HCT116 (cell line): ENCODE results near the gene KIAA2012. TPM values are rescaled to one million over a fixed set of nuclear protein-coding genes. Genes with fewer than 3 reads are reported as not detected.

ENCODE experiments used
- ATAC-seq: fragments of 200-7000 bp; cut with Tn5 transposase; 2 replicates; pipeline ENCODE4 v1.9.1; 2020; ENCODE audit warnings: mild to moderate bottlenecking, moderate library complexity
- BruUV-seq: library from RNA; stranded (reverse); fragments of 400-500 nt; replicated peaks from 2 replicates; lab custom pipeline; 2021; lab: Mats Ljungman, UMichigan
- CTCF ChIA-PET: fragments of 300-600 bp; sonication (Branson Sonifier 250); formaldehyde crosslinking; loops from one replicate; lab custom pipeline; 2021; ENCODE audit warnings: antibody characterized with exemption; lab: Charles Lee
- POLR2A ChIA-PET: fragments of 300-600, 350-600 bp; sonication (Branson Sonifier 250); formaldehyde crosslinking; loops from one replicate; lab custom pipeline; 2021; ENCODE audit warnings: antibody characterized with exemption; lab: Charles Lee
- RAD21 ChIA-PET, 2 experiments: fragments of 300-600 bp; sonication (Branson Sonifier 250); formaldehyde crosslinking; loops; one replicate each; lab custom pipeline; 2023; ENCODE audit warnings: low total read pairs in 2 of 2; ENCODE audit not compliant: uncharacterized antibody in 2 of 2, unreplicated experiment in 2 of 2, low non-redundant PET in 1 of 2; lab: Charles Lee
- DNase-seq: peaks from one replicate; pipeline ENCODE4 v3.0.0-alpha.2; 2010; ENCODE audit warnings: low read depth, low spot score
- H2AFZ ChIP-seq: fragments of 200-600 bp; shearing (Covaris generic), sonication (generic); 2 replicates; pipeline ENCODE4 v1.6.1; 2017; ENCODE audit warnings: low read depth, mixed run types, mixed read lengths, antibody characterized with exemption, low read length; ENCODE audit not compliant: poor library complexity, severe bottlenecking
- H3K27ac ChIP-seq: 2 replicates; pipeline ENCODE4 v1.5.1; 2012; ENCODE audit warnings: low read depth, low read length
- H3K27me3 ChIP-seq: fragments of 200-600 bp; sonication (generic); 2 replicates; pipeline ENCODE4 v1.6.1; 2016; ENCODE audit warnings: mixed run types, low read length, mixed read lengths; ENCODE audit not compliant: insufficient read depth
- H3K36me3 ChIP-seq, 2 experiments: fragments of 200-500 bp in 1 of 2; fragments of 200-600 bp in 1 of 2; sonication (Bioruptor generic) in 1 of 2; sonication (generic) in 1 of 2; 2 replicates each; pipeline versions ENCODE4 v1.5.1 to v1.6.1; 2014 to 2016; ENCODE audit warnings: low read length in 2 of 2, inconsistent platforms in 1 of 2, mixed read lengths in 1 of 2, mixed run types in 1 of 2; ENCODE audit not compliant: insufficient read depth in 2 of 2, control insufficient read depth in 1 of 2
- H3K4me1 ChIP-seq, 2 experiments: fragments of 200-600 bp in 1 of 2; sonication (generic) in 1 of 2; 2 replicates each; pipeline versions ENCODE4 v1.5.1 to v1.6.1; 2012 to 2017; ENCODE audit warnings: low read length in 2 of 2, inconsistent platforms in 1 of 2, mild to moderate bottlenecking in 1 of 2, mixed read lengths in 1 of 2, mixed run types in 1 of 2, moderate library complexity in 1 of 2; ENCODE audit not compliant: insufficient read depth in 2 of 2, control insufficient read depth in 1 of 2
- H3K4me2 ChIP-seq: fragments of 200-600 bp; sonication (generic); 2 replicates; pipeline ENCODE4 v1.6.1; 2017; ENCODE audit warnings: mixed run types, low read length, mixed read lengths
- H3K4me3 ChIP-seq, 2 experiments: fragments of 200-600 bp in 1 of 2; sonication (generic) in 1 of 2; replicated peaks in 1 of 2; 2 replicates each; pipeline ENCODE4 v1.5.1; 2011 to 2016; ENCODE audit warnings: low read length in 2 of 2, control low read depth in 1 of 2, low read depth in 1 of 2, mild to moderate bottlenecking in 1 of 2, mixed read lengths in 1 of 2, mixed run types in 1 of 2
- H3K79me2 ChIP-seq: fragments of 200-600 bp; sonication (generic); 2 replicates; pipeline ENCODE4 v1.6.1; 2017; ENCODE audit warnings: mild to moderate bottlenecking, mixed run types, low read length, moderate library complexity, mixed read lengths; ENCODE audit not compliant: insufficient read depth
- H3K9ac ChIP-seq: fragments of 200-600 bp; sonication (generic); 2 replicates; pipeline ENCODE4 v1.6.1; 2016; ENCODE audit warnings: low read length, mixed read lengths
- H3K9me2 ChIP-seq: fragments of 200-600 bp; sonication (generic), shearing (Covaris generic); 2 replicates; pipeline ENCODE4 v1.6.1; 2017; ENCODE audit warnings: mixed run types, mild to moderate bottlenecking, moderate library complexity; ENCODE audit not compliant: insufficient read depth
- H3K9me3 ChIP-seq, 2 experiments: fragments of 200-500 bp in 1 of 2; fragments of 200-600 bp in 1 of 2; sonication (Bioruptor generic) in 1 of 2; sonication (generic) in 1 of 2; 2 replicates each; pipeline ENCODE4 v1.6.1; 2014 to 2017; ENCODE audit warnings: low read length in 2 of 2, mixed read lengths in 2 of 2, inconsistent platforms in 1 of 2, low read depth in 1 of 2, mild to moderate bottlenecking in 1 of 2, mixed run types in 1 of 2, moderate library complexity in 1 of 2; ENCODE audit not compliant: control insufficient read depth in 1 of 2, insufficient read depth in 1 of 2
- H4K20me1 ChIP-seq: fragments of 200-600 bp; sonication (generic), shearing (Covaris generic); 2 replicates; pipeline ENCODE4 v1.6.1; 2017; ENCODE audit warnings: mixed run types, mild to moderate bottlenecking, moderate library complexity; ENCODE audit not compliant: insufficient read depth
- CBX3 ChIP-seq: IDR thresholded peaks from 2 replicates; pipeline ENCODE4 v1.6.1; 2012; ENCODE audit warnings: low read depth
- CEBPB ChIP-seq: IDR thresholded peaks from 2 replicates; pipeline ENCODE4 v1.6.1; 2012; ENCODE audit warnings: low read depth
- ELF1 ChIP-seq: IDR thresholded peaks from 2 replicates; pipeline ENCODE4 v1.6.1; 2012; ENCODE audit warnings: low read depth, borderline replicate concordance
- EZH2phosphoT487 ChIP-seq: fragments of 200-600 bp; IDR thresholded peaks from 2 replicates; pipeline ENCODE4 v1.6.1; 2018; ENCODE audit warnings: antibody characterized with exemption, borderline replicate concordance
- FOSL1 ChIP-seq: IDR thresholded peaks from 2 replicates; pipeline ENCODE4 v1.6.1; 2012; ENCODE audit warnings: low read depth
- JUND ChIP-seq: IDR thresholded peaks from 2 replicates; pipeline ENCODE4 v1.6.1; 2012
- MAX ChIP-seq: IDR thresholded peaks from 2 replicates; pipeline ENCODE4 v1.6.1; 2012
- POLR2A ChIP-seq: IDR thresholded peaks from 2 replicates; pipeline ENCODE4 v1.7.0; 2011; ENCODE audit warnings: borderline replicate concordance; ENCODE audit not compliant: insufficient read depth, insufficient read length; ENCODE audit errors: extremely low read depth
- POLR2AphosphoS5 ChIP-seq: IDR thresholded peaks from 2 replicates; pipeline ENCODE4 v1.6.1; 2011; ENCODE audit warnings: mild to moderate bottlenecking, low read depth, low read length, moderate library complexity
- RAD21 ChIP-seq: IDR thresholded peaks from 2 replicates; pipeline ENCODE4 v1.6.1; 2012; ENCODE audit warnings: low read depth, mild to moderate bottlenecking
- REST ChIP-seq: IDR thresholded peaks from 2 replicates; pipeline ENCODE4 v1.6.1; 2012; ENCODE audit warnings: low read depth
- SP1 ChIP-seq: IDR thresholded peaks from 2 replicates; pipeline ENCODE4 v1.6.1; 2012; ENCODE audit warnings: low read depth
- SRF ChIP-seq: IDR thresholded peaks from 2 replicates; pipeline ENCODE4 v1.6.1; 2012; ENCODE audit warnings: low read depth
- TCF7L2 ChIP-seq: IDR thresholded peaks from 2 replicates; pipeline ENCODE4 v1.7.0; 2011; ENCODE audit warnings: borderline replicate concordance, inconsistent platforms; ENCODE audit not compliant: insufficient read depth, insufficient read length; ENCODE audit errors: extremely low read depth
- ZBTB33 ChIP-seq: IDR thresholded peaks from 2 replicates; pipeline ENCODE4 v1.6.1; 2011; ENCODE audit warnings: mild to moderate bottlenecking, low read length, moderate library complexity; ENCODE audit not compliant: insufficient replicate concordance; ENCODE audit errors: extremely low read depth
- ZFX ChIP-seq: fragments of 450-650 bp; IDR thresholded peaks from 2 replicates; pipeline ENCODE4 v1.6.1; 2017
- ZNF274 ChIP-seq: fragments of 200-500 bp; sonication (Bioruptor generic); IDR thresholded peaks from 2 replicates; pipeline ENCODE4 v1.6.1; 2014; ENCODE audit warnings: mild to moderate bottlenecking, low read depth, low read length, inconsistent platforms
- intact Hi-C: fragments of 100-400 bp; cut with micrococcal nuclease; formaldehyde crosslinking; loops from 2 replicates; pipeline ENCODE4 v1.10.0; 2022
- total RNA-seq: library from RNA; stranded (reverse); gene quantifications from one replicate; pipeline ENCODE4 v1.2.1, GENCODE V29; 2021; ENCODE audit not compliant: unreplicated experiment
- TF ChIP-seq, protein P1 (sequence below): IDR thresholded peaks from 2 replicates; pipeline ENCODE4 v1.6.1; 2012
- TF ChIP-seq, protein P2 (sequence below), 3 experiments: fragments of 200-600 bp in 1 of 3; sonication (generic) in 1 of 3; IDR thresholded peaks in 2 of 3; conservative IDR thresholded peaks in 1 of 3; 2 replicates each; pipeline ENCODE4 v1.5.1; 2012 to 2017; ENCODE audit warnings: low read depth in 2 of 3, low read length in 2 of 3, antibody characterized with exemption in 1 of 3, borderline replicate concordance in 1 of 3, control low read depth in 1 of 3, mild to moderate bottlenecking in 1 of 3, mixed read lengths in 1 of 3, mixed run types in 1 of 3, moderate library complexity in 1 of 3; ENCODE audit not compliant: insufficient read depth in 1 of 3

KIAA2012 gene
- total RNA-seq, 1 experiment from 2014 or later: not detected

DNA sequence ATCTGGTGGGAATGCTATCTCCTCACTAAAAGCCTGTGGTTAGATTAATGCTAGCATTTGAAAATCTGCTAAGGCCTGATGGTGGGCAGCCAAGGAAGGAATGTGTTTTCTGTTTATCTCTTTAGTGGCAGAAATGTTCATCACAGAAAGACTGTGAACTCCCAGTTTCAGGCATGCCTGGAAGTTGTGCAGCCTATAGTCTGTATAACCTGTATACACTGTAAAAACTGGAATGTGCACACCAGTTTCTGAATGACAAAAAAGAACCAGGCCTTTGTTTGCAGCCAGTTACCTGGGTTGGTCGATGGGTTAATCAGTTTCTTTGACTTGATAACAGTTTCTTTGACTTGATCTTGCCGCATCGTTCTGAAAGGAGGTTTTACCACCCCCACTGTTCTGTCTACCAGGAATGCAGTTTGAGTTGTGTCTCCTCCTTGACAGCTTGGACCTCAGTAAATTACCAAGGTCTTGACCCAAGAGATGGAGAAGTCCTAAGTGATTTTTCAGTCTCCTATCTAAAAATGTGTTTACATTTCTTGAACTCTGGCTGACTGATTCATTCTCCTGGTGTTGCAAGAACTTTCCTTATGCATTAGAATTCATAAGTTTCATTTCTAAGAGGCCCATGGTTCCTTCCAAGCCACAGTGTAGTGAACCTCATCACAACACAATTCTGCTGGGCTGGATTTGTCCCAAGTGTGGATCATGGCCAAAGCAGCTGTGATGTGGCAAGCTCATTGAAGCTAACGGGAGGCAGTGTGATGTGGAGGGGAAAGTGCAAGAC, 62.2 kb downstream of the KIAA2012 start:
- Histone ChIP-seq H3K9ac (no peak overlapping the region), H3K4me1 (no peaks in the 10 kb centered on the region), H3K9me2 (no peaks in the 10 kb centered on the region), H3K4me2 (no peak overlapping the region), H3K79me2 (no peaks in the 10 kb centered on the region), H3K27me3 (no peaks in the 10 kb centered on the region), H4K20me1 (no peaks in the 10 kb centered on the region), H3K36me3 (no peaks in the 10 kb centered on the region), H3K4me3 (no peak overlapping the region), H2AFZ (no peak overlapping the region), H3K27ac (no peak overlapping the region), H3K9me3 (no peaks in the 10 kb centered on the region)
- no TSS peak for BruUV-seq
- no peak for ATAC-seq
- intact Hi-C loops: no loop called here
- ChIA-PET RAD21 (no interaction called here), POLR2A (no interaction called here), CTCF (no interaction called here)
- TF ChIP-seq SP1: no peak
- TF ChIP-seq POLR2A: no peak
- TF ChIP-seq CBX3: no peak
- no peak for TF ChIP-seq FOSL1
- TF ChIP-seq EZH2phosphoT487: no peak
- TF ChIP-seq, protein P1, sequence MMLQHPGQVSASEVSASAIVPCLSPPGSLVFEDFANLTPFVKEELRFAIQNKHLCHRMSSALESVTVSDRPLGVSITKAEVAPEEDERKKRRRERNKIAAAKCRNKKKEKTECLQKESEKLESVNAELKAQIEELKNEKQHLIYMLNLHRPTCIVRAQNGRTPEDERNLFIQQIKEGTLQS: no peak
- no peak for TF ChIP-seq ZNF274
- TF ChIP-seq ZBTB33: no peak
- TF ChIP-seq POLR2AphosphoS5: no peak
- no peak for TF ChIP-seq REST
- TF ChIP-seq JUND: no peak
- no peak for TF ChIP-seq MAX
- TF ChIP-seq TCF7L2: no peak
- no peak for TF ChIP-seq ZFX
- no peak for TF ChIP-seq SRF
- TF ChIP-seq ELF1: no peak
- TF ChIP-seq RAD21: no peak
- TF ChIP-seq, protein P2, sequence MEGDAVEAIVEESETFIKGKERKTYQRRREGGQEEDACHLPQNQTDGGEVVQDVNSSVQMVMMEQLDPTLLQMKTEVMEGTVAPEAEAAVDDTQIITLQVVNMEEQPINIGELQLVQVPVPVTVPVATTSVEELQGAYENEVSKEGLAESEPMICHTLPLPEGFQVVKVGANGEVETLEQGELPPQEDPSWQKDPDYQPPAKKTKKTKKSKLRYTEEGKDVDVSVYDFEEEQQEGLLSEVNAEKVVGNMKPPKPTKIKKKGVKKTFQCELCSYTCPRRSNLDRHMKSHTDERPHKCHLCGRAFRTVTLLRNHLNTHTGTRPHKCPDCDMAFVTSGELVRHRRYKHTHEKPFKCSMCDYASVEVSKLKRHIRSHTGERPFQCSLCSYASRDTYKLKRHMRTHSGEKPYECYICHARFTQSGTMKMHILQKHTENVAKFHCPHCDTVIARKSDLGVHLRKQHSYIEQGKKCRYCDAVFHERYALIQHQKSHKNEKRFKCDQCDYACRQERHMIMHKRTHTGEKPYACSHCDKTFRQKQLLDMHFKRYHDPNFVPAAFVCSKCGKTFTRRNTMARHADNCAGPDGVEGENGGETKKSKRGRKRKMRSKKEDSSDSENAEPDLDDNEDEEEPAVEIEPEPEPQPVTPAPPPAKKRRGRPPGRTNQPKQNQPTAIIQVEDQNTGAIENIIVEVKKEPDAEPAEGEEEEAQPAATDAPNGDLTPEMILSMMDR (IDR thresholded peaks at IDR 0.05 in 2 of 3, conservative IDR thresholded peaks at IDR 0.05 in 1 of 3; ENCODE audit: borderline replicate concordance in 1 of 3, insufficient read depth in 1 of 3, low read depth in 2 of 3, low read length in 2 of 3): no peak
- no peak for TF ChIP-seq CEBPB
- no peak for DNase-seq
